Measurements from ENCODE around the gene SLC36A1. TPM values are rescaled to one million over a fixed set of nuclear protein-coding genes. Genes with fewer than 3 reads are reported as not detected.

Gene SLC36A1
- total RNA-seq, 1 experiment from 2014 or later = 15.0 TPM

- H3K27me3 Mint-ChIP-seq (ENCODE audit: low read depth) = no peaks in the 10 kb centered on the region
Measured at GRCh38 chr5:151467576-151467975, 20.2 kb downstream of the SLC36A1 start.

More at GRCh38 chr5:151467576-151467975, 20.2 kb downstream of the SLC36A1 start:
- no peak overlapping the region for H2BK12ac ChIP-seq (ENCODE audit: insufficient read length, low read depth, low read length)
- H3K79me1 ChIP-seq (ENCODE audit: insufficient read depth, low read depth, low read length, poor library complexity, severe bottlenecking) = no peaks in the 10 kb centered on the region
- H4K20me1 ChIP-seq (ENCODE audit: control insufficient read depth, insufficient read depth, insufficient read length) = no peaks in the 10 kb centered on the region
- no peak overlapping the region for H2BK120ac ChIP-seq (ENCODE audit: low read depth, low read length, poor library complexity, severe bottlenecking)
- H3K18ac ChIP-seq (ENCODE audit: insufficient read length, low read depth, low read length) = no peak overlapping the region
- H3T11ph ChIP-seq (ENCODE audit: low read length) = no peak overlapping the region
- H3K14ac ChIP-seq (ENCODE audit: insufficient read depth, low read length) = no peak overlapping the region
- Mint-ChIP-seq H3K4me3 (no peak overlapping the region), H3K27ac (peak overlapping the region in 1 of 3 experiments; percentile 33; a peak in 4 of 7 replicates), H3K36me3 (ENCODE audit: insufficient read depth in 1 of 3, low read depth in 3 of 3) (peaks cover 12 to 40% (median 33%) of the 10 kb centered on the region in 3 experiments; a peak in 6 of 7 replicates), H3K9me3 (no peaks in the 10 kb centered on the region), H3K4me1 (no peaks in the 10 kb centered on the region)
- no peaks in the 10 kb centered on the region for H3K79me2 ChIP-seq (ENCODE audit: insufficient read depth, low read length)
- no peak overlapping the region for H4K8ac ChIP-seq (replicated peaks; ENCODE audit: insufficient read length, low read depth, low read length)
- H2AFZ ChIP-seq (ENCODE audit: low read length) = no peak overlapping the region
- H3K4me1 ChIP-seq (ENCODE audit: insufficient read depth, low read length) = no peaks in the 10 kb centered on the region
- H3K9ac ChIP-seq (ENCODE audit: extremely low read depth, insufficient read length, low read length) = no peak overlapping the region
- H3K27ac ChIP-seq (ENCODE audit: insufficient read length, low read depth, low read length) = no peak overlapping the region
- H2AK5ac ChIP-seq (ENCODE audit: insufficient read length, low read length) = no peak overlapping the region
- no peak overlapping the region for H3K56ac ChIP-seq (ENCODE audit: insufficient read length, low read depth, low read length)
- no peaks in the 10 kb centered on the region for H3K23me2 ChIP-seq (ENCODE audit: insufficient read length, low read depth, low read length, poor library complexity, severe bottlenecking)
- no peaks in the 10 kb centered on the region for H3K9me3 ChIP-seq (ENCODE audit: control insufficient read depth, low read depth, low read length)
- no peak for TF ChIP-seq CTCF (conservative IDR thresholded peaks at IDR 0.05)
- no peaks in the 10 kb centered on the region for H3K27me3 ChIP-seq (ENCODE audit: insufficient read depth, low read length)
- no peak overlapping the region for H3K4ac ChIP-seq (ENCODE audit: low read depth, low read length)
- H2BK5ac ChIP-seq (ENCODE audit: insufficient read length, low read length) = no peak overlapping the region
- no CpG with 5 or more reads among the region's 8 CpGs for WGBS (ENCODE audit: extremely low coverage, insufficient read length, low lambda C conversion rate)
- no peak overlapping the region for H3K23ac ChIP-seq (ENCODE audit: insufficient read length, low read depth, low read length)
- DNase-seq = no peak
- H2BK20ac ChIP-seq (ENCODE audit: low read depth, low read length, poor library complexity, severe bottlenecking) = no peak overlapping the region
- no peak overlapping the region for H4K5ac ChIP-seq (ENCODE audit: insufficient read length, low read depth, low read length)
- H2BK15ac ChIP-seq (ENCODE audit: low read depth, low read length) = no peak overlapping the region
- H4K91ac ChIP-seq (ENCODE audit: insufficient read length, low read depth, low read length) = no peak overlapping the region
- H3K4me2 ChIP-seq (ENCODE audit: insufficient read depth, insufficient read length, low read length) = no peak overlapping the region

Data from H9 (cell line).